ENCODE results near the gene VPS39.

The VPS39 gene

DNA sequence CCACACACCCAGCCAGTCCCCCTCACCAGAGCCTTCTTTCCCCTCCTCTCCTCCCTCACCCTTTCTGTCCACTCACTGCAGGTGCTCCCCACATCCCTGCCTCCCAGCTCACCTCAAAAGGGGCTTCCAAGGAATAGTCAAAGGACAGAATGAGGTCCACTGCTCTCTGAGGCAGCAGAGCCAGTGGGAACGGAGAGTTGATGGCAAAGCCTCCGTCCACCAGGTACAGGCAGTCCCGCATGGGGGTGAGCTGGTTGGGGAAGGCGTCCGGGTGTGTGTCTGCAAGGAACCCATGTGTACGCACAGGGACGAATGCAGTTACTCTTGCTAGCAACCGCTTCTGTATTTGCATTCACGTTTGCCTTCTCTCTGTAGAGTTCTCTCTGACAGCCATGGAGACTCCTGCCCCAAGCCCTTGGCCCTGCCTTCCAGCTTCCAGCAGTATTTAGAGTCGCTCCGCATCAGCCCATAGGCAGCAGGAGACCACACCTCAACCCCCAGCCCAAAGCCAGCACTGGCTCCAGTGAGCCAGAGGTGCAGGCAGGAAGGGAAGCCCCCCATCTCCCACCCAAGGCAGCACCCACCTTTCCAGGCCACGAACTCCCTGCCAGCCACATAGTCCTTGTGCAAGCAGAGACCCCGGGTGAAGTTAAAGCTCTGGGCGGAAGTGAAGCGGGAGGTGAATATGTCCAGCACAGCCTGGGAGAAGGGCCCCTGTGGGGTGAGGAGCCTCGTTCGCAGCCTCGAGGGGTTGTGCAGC, 64.1 kb downstream of the VPS39 start:
- no peak for DNase-seq

DNA sequence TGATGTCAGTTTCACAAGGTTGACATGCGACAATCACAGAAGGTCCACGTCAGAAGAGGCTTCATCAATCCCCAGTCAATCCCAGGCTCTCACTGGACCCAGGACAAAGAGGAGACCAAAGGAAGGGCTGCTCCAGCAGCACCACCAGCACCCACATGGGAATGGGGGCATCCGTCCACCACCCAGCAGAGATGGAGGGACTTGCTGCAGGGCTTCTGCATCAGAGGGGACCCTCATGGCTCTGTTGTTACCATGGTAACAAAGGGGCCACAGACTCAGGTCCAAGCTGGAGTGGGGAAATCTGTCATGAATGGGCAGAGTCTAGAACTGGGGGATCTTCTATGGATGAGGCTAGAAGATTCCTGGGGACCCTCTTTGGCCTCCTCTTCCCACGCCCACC, 64.7 kb downstream of the VPS39 start:
- DNase-seq = no peak

DNA sequence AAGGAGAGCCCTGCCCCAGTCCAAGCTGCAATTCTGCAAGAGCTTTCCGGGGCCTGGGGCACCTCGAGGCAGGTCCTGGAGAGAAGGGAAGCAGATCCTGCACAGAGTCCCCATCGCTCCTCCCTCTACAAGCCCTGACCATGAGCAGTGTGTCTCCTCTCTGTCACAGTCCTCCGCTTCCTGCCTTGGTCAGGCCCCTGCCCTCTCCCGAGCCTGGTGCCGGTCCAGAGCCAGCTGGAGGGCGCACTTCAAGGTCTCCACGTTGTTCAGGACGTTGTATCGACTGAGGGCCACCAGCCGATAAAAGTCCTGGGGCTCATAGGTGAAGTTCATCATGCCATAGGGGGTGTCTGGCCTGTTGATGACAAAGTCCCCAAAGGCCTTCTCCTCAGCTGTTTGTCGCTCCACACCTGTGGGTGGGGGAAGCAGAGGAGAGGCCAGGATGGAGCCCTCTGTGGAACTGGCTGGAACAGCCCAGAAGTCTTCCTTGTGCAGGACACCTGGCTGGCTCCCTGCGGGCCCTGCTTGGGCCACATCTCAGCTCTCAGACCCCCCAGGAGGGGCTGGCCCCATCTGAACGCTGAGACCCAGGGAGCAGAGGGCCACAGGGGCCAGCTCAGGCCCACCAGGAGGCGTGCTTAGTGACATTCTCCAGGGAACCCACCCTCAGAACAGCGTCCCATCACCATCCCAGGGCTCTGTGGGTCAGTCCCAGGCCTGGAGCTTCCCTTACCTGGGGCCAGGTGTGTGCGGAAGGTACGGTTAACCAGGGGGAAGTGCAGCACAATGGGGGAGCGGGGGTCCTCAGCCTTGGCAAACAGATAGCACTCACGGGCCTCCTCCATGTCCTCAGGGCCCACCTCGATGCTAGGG, 66.1 kb downstream of the VPS39 start:
- DNase-seq = no peak

DNA sequence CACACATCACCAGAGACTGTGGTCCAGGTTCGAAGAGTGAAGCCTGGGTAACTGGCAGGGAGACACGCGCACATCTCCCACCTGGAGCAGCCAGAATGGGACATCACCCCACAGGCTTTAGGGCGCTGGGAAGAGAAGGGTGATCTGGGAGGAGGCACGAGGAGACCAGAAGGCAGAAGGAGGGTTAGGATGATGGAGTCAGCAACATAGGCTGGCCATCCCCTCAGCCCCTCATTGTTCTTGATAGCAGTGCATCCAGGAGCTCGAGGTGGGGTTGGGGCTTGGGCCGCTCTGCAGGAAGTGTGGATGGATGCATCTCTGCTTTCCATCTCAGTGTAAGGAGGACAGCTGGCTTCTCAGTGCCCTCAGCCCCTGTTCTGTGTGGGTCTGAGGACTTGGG, 66.9 kb downstream of the VPS39 start:
- DNase-seq = no peak

DNA sequence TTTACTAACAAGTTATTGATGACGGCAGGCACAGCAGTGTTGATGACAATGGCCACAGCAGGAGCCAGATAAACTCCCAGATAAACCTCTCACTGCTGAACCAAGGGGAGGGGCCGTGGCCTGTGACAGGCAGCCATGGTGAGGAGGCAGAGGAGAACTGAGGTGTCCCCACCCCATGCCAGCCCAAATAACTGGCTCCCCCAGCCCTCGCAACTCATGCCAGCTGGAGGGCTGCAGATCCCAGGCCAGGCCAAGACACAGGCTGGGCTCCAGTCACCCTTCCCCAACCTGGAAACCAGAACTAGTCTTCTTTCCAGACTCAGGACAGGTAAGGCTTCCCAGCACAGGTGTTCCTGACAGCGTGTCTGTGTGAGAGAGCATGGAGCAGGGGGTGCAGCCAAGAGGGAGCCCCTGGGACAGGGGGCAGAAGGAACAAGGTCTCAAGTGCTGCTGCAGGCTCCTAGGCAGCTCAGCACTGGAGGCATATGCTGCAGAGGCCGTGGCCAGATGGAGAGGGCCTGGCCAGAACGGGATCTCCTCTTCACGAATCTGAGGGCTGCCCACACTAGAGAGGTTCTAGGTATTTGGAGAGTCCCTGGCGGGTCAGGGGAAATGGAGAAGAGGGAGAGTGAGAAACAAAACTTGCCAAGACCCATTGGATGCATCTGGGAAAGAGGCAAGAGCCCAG, 67.6 kb downstream of the VPS39 start:
- DNase-seq = no peak

DNA sequence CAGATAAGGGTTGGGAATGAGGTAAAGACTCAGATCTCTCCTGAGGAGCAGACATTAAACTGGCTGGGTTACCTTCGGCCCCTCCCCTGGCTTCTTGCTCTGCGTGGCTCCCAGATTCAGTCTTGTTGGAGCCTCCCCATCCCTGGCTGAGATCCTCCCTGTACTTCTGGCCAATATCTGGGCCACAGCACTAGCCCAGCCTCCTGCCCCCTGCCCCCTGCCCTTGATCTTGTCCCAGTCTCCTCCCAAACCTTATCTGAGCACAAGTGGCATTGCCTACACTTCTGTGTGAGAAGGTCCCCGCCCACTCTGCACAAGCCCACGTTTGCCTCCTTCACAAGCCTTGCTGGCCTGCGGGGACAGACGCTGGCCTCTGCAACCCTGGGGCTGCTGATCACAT, 68.5 kb downstream of the VPS39 start:
- no peak for DNase-seq

DNA sequence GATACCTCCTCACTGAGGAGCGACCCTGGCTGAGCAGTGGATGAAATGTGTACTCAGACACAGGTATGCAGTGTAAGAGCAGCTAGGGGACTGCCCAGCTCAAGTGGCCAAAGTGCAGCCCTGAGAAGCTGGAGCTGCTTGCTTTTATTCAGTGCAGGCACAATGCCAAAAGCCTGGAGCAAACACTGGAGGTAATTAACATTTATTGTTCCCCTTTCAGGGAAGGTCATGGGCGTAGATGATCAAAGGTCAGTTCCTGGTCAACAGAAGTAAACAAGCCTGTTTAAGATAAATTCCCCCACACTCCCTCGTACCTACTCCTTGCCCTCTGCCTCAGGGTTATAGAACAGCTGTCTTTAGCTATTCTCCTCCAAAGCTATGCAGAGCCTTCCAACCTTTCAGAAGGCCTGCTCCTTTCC, 69.1 kb downstream of the VPS39 start:
- DNase-seq = peak; percentile 19

DNA sequence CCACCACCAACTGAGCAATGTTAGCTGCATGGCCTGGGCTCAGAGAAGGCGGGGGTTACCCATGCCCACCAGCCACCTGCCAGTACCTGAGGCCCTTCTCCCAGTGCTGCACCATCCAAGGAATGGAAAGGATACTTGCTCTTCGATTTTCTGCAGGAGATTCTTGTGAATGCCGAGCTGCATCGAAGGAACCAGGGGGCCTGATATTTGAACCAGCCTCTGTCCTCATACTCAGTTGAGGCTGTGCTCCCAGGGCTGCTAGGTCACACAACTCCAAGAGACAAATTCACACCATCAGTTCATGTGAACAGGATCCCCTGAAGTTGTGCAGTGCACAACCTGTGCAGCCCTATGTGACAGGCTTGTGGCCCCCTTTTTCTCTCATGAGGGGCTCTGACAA, 69.7 kb downstream of the VPS39 start:
- no peak for DNase-seq

DNA sequence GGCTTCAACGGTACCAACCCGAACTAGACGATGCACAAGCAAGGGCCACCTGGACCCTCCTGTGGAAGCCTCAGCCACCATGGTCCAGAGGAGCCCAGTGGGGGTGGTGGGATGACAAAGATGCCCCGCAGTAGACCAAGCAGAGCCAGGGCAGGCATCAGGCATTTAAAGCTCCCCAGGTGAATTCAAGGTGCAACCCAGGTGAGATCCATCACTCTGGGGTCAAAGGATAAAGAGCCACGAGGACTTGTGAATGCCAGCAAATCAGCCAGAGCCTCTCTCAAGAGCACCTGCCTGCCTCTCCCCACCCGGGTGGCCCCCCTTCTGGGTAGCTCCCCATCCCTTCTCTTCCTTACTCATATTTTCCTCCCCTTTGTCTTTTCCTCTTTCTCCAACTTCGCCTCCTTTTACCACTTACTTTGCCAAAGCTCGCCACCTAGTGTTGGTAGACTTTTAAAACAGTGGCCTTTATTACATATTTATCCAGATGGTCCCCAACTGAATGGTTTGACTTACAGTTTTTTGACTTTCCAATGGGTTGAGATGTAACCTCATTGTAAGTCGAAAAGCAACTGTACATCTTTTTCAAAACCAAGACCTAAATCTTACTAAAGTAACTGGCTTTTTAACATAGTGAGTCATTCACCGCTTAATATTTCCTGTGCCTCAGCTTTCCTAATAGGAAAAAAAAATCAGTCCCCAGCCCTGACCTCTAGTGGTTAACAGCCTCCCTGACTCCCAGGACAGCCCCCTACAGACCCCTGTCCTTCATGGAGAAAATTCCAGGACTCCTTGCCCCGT, 70.4 kb downstream of the VPS39 start:
- DNase-seq = peak; percentile 58

DNA sequence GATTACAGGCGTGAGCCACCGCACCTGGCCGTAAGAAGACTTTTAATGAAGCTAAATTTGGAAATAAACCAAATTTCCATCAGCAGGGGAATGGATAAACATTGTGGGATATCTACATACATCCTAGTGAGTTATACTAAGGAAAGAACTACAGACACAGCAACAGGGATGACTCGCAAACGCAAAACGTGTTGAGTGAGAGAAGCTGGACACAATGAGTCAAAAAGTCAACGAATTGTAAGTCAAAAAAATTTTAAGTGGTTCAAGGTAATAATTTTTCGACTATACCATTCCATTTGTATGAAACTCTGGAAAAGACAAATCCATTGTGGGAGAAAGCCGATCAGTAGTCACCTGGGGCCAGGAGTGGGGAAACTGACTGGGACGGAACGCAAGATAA, 71.6 kb downstream of the VPS39 start:
- no peak for DNase-seq

DNA sequence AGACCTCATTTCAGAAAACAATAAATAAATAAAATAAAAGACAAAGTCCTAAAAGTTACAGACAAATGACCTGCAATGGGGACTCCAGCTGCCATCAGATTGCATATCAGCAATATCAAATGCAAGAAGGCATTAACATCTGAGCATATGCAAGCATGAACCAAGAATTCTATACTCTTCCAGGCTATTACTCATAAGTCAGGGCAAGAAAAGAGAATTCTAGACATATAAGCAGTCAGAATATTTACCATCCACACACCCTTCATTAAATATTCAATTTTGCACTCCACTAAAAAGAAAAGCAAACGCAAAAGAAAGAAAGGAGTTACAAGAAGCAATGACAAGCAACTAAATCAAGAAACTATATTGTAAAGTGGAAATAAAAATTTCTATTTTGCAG, 72.8 kb downstream of the VPS39 start:
- DNase-seq = no peak

DNA sequence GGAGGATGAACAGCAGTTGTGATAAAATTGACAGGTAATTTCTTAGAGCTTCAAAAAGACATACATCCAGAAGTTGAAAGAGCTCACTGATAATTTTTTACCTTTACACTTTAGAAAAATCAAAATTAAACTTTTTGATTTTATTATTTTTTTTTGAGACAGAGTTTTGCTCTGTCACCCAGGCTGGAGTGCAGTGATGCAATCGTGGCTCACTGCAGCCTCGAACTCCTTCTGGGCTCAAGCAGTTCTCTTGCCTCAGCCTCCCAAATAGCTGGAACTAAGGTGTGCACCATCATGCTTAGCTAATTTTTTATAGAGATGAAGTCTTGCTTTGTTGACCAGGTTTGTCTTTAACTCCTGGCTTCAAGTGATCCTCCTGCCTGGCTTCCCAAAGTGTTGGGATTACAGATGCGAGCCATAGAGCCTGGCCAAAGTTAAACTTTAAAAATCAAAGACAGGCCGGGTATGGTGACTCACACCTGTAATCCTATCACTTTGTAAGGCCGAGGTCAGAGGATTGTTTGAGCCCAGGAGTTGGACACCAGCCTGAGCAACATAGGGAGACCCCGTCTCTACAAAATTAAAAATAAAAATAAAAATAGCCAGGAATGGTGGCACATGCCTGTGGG, 73.4 kb downstream of the VPS39 start:
- DNase-seq = no peak

DNA sequence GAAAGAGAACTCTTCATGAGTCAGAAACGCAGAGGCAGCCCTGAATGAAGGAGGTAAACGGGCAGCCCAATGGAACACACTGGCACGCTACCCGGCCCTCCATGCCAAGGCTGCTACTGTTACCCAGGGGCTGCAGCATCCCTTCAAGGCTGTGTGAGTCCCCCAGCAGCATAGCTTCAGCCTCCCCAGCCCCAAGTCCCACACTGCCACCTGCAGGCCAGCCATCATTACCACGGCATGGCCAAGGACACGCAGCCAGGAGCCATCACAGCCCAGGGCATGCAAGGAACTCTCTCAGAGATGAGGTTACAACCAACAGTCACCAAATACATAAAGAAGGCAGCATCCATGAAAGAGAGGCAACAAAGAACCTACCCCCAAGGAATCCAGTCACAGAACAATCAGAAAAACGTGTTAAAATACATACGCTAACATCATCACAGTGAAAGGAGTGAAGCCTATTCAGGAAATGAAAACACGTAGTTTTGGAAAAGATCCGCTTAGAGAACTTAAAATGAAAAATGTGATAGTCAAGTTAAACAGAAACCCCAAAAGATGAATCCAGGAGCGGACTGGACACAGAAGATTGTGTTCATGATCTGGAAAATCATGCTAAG, 74.1 kb downstream of the VPS39 start:
- DNase-seq = peak; percentile 62

DNA sequence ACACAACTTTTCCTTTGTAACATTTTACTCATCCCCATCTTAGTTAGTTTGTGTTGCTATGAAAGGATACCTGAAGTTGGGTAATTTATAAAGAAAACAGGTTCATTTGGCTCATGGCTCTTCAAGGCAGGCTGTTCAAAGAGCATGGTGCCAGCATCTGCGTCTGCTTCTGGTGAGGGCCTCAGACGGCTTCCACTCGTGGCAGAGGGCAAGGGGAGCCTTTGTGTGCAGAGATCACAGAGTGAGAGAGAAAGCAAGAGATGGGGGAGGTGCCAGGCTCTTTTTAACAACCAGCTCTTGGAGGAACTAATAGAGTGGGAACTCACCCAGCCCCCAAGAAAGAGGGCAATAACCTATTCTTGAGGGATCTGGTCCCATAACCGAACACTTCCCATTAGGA, 74.7 kb downstream of the VPS39 start:
- DNase-seq = no peak

DNA sequence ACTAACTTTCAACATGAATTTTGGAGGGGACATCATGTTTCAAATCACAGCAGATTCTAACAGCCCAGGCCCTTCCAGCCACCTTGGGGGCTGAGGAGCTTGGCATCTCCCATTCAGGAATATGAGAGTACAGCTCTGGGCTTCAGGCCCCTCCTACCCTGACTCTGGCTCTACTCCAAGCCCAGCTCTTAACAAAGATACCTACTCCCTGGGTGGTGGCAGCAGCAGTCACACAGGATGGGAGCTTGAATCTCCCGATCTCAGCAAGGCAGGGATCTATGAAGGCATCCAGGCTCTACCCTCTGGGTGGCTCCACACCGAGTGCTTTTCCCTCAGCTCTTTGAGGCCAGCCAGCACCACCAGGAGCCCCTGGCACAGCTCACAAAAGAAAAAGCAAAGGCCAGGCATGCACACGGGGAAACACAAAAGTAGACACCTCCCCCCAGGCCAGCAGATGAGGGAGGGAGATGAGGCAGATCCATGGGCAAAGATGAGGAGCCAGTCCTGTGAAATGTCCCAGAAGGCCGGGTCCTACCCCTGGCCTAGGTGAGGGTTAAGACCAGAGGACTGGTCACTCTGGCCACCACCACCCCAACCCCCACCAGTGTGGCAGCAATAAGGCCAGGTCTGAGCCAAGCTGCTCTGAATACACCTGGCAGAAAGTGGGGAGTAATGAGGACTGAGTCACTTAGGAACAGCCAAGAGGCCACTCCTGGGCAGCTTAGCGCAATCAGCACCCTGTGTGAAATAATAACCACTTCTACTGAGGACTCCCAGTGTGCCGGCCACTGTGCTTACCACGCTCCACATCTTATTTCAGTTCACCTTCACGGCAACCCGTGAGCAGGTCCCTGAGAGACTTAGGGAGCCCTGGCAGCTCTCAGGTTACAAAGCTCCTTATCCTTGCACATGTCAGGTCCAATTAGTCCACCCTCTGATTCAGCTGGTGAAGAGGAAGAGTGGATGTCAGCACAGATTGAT, 76.0 kb downstream of the VPS39 start:
- no peak for DNase-seq

DNA sequence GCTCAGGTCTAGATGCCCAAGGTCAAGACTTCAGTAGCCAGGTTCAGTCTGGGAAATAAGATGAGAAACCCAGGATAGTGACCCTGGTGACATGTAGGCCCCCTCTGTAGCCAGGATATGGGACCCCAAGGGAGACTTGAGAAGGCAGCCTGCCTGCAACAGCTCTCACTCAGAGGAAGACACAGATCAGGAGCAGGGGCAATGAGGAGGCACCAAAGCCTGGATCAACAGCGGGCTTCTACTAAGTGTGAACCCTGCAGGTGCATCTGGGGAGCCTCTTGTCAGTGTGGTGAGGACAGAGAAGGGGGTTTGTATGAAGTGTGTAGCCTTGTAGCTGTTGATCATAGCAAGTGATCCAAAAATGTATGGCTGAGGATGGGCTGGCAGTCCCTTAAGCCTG, 77.1 kb downstream of the VPS39 start:
- DNase-seq = no peak

DNA sequence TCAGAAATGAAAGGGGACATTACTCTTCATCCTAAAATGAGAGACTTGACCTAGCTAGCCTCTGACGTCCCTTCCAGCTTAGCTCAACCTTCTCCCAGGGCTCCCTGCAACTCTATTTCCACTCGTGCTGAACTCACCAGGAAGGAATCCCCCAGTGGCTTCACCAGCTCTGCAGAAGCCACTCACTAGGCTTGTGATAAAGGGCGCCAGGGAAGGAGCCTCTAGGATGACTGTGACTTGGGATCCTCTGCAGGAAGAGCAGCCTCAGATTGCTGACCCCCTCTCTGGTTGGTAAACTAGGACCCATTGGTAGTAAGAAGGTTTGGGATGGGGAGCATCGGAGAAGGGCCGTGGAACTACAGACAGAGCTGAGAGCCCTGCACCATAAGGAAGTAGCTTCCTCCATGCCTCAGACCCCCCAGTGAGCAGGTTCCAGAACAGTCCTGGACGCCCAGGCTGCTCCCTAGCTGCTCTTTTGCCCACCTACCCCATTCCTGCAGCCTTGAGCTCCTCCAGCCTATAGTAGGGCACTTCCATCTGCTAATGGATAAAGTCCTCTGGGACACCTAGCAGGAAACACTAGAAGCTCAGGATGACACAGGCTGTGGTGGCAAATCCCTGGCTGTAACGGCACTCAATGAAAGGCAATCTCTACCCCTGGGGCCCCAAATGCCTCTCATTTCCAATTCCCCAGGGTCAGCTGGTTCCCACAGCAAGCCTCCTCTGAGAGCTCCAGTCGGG, 77.7 kb downstream of the VPS39 start:
- DNase-seq = no peak

DNA sequence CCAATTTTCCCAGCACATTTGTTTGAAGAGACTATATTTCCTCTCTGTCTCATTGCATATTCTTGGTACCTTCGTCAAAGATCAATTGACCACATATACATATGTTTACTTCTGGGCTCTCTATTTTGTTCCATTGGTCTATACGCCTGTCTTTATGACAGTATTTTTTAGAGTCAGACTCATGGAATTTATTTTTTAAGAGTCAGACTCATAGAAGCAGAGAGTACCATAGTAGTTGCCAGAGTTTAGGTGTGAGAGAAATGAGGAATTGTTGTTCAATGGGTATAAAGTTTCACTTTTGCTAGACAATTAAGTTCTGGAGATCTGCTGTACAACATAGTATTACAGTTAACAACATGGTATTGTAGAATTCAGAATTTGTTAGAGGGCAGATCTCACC, 78.7 kb downstream of the VPS39 start:
- no peak for DNase-seq

DNA sequence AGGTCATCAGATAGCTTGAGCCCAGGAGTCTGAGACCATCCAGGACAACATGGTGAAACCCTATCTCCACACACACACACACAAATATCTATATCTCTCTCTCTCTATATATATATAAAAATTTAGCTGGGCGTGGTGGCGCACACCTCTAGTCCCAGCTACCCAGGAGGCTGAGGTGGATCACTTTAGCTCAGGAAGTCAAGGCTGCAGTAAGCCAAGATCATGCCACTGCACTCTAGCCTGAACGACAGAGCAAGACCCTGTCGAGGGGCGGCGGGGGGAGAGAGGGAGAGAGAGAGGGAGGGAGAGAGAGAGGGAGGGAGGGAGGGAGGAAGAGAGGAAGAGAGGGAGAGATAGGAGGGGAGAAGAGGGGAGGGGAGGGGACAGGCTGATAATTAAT, 79.6 kb downstream of the VPS39 start:
- DNase-seq = no peak

DNA sequence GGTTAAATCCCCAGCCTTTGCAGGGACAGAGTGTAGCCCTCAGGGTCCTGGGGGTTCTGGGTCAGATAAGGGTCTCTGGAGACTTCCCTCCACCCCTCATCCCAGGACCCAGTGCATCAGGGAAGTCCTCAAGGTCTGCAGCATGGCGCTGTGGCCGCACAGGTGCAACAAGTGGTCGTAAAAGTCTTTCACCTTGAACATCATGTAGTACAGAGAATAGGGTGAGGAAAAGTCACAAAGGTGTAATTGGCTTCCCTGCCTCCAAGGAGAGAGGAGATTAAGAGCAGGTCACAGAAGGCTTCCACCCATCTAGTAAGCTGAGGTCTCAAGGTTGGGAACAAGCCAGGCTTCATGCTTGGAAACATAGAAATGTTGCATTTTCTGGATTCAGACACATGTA, 84.6 kb downstream of the VPS39 start:
- DNase-seq = no peak
